GM21390 (cell line): ENCODE data around the gene MRNIP.
"Not testable (repeated sequence)": the region's sequence is repeated elsewhere in the genome, so short reads cannot be mapped to it uniquely, and the experiment has no call there.

Experiments
- ATAC-seq: cut with Tn5 transposase; IDR thresholded peaks from one replicate; pipeline ENCODE4 v1.9.1; 2021; ENCODE audit not compliant: unreplicated experiment

Gene MRNIP

DNA sequence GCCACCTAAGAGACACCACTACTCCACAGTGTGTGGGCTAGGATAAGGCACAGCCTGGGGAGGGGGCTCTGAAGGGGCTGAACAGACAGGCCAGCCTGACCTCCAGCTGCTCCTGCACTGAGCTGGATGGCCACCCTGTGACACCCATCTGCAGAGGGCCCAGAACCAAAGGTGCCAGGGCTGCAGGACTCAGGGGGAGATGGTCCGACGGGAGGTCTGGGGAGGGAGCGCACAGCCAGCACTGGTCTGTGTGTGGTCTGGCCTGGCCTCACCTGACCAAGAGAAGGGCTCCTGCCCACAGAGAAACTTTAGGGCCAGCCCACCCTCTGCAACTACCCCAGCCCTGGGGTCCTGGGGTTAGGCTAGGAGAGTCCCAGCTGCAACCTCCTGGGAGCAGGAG, 64.0 kb downstream of the MRNIP start:
- no peak for ATAC-seq

- ATAC-seq: no peak
Observed at GRCh38 chr5:179794171-179794570, 64.4 kb downstream of the MRNIP start.

GRCh38 chr5:179793468-179794139, 65.0 kb downstream of the MRNIP start, which contains the start of gene LTC4S:
LTC4S (plus strand) TSS chr5:179793986; CDS start chr5:179794081, 95 bp downstream.
- no peak for ATAC-seq

DNA sequence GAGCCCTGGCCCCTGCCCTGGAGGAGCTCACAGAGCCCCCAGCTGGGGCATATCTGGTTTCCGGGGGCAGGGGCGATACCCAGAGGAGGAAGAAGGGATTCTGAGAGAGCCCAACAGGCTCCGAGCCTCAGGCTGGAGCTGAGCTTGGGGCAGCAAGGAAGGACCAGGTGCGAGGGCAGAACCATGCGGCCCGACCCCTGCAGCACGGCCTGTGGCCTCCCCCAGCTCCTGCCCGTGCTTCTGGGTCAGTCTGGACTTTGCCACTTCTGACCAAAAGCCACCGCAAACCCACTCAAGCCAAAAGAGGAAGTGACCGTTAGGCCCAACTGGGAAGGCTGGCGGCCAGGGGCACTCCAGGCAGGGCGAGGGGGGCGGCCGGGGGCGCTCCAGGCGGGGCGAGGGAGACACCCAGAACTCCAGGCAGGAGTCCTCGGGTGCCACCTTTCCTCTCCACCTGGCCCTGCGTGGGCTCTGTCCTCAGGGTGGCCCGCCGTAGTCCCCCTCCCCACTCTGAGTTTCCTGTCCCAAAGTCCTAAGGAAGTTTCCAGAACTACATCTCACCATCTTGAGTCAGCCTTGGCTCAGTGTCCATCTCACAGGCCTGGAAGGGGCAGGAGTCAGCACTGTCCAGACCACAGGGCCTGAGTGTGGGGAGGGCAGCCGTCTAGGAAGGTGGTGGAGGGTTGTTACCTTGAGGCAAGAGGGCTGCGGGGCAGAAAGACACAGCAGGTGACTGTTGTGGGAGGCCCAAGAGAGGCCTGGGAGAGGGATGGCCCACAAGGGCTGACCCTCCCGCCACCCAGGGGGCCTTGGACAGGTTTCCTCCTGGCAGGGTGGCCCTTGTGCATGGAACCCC, 65.8 kb downstream of the MRNIP start:
- ATAC-seq: no peak

DNA sequence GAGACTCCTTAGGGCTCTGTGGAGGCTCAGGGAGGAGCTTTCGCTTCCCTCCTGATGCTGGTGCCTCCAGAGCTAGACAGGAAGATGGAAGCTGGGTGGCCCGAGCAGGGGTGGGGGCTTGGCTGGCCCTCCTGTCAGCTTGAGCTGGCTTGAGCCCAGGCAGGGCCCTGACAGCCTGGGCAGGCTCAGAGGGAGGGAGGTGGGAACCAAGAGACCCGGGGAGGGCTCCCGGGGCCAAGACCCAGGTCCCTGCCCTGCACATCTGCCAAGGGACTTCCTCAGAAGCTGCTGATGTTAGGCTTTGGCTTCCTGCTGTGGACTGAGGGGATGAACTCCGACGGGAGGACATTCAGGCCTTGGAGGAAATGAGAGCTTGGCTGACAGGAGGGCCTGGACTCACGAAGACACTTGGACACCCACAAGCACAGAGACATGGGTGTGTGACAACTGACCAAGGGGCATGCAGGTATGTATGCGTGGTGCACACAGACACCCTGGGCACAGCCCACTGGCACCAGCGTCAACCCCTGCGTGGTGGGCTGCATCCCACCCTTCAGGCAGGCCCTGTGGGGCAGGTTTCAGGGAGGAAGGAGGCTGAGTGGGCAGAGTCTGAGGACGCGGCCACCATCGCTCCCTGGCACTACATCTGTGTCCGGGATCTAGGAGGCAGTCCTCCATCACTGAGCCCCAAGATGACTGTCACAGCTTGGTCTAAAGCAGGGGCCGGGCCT, 66.6 kb downstream of the MRNIP start:
- no peak for ATAC-seq

- not testable (repeated sequence) for ATAC-seq
Observed at GRCh38 chr5:179789278-179789677, 69.3 kb downstream of the MRNIP start.

GRCh38 chr5:179788193-179788854, 70.3 kb downstream of the MRNIP start:
- no peak for ATAC-seq
